ENCODE results near the gene RELCH.
"Not testable (repeated sequence)": the region's sequence is repeated elsewhere in the genome, so short reads cannot be mapped to it uniquely, and the experiment has no call there.

Gene RELCH, protein sequence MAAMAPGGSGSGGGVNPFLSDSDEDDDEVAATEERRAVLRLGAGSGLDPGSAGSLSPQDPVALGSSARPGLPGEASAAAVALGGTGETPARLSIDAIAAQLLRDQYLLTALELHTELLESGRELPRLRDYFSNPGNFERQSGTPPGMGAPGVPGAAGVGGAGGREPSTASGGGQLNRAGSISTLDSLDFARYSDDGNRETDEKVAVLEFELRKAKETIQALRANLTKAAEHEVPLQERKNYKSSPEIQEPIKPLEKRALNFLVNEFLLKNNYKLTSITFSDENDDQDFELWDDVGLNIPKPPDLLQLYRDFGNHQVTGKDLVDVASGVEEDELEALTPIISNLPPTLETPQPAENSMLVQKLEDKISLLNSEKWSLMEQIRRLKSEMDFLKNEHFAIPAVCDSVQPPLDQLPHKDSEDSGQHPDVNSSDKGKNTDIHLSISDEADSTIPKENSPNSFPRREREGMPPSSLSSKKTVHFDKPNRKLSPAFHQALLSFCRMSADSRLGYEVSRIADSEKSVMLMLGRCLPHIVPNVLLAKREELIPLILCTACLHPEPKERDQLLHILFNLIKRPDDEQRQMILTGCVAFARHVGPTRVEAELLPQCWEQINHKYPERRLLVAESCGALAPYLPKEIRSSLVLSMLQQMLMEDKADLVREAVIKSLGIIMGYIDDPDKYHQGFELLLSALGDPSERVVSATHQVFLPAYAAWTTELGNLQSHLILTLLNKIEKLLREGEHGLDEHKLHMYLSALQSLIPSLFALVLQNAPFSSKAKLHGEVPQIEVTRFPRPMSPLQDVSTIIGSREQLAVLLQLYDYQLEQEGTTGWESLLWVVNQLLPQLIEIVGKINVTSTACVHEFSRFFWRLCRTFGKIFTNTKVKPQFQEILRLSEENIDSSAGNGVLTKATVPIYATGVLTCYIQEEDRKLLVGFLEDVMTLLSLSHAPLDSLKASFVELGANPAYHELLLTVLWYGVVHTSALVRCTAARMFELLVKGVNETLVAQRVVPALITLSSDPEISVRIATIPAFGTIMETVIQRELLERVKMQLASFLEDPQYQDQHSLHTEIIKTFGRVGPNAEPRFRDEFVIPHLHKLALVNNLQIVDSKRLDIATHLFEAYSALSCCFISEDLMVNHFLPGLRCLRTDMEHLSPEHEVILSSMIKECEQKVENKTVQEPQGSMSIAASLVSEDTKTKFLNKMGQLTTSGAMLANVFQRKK

DNA sequence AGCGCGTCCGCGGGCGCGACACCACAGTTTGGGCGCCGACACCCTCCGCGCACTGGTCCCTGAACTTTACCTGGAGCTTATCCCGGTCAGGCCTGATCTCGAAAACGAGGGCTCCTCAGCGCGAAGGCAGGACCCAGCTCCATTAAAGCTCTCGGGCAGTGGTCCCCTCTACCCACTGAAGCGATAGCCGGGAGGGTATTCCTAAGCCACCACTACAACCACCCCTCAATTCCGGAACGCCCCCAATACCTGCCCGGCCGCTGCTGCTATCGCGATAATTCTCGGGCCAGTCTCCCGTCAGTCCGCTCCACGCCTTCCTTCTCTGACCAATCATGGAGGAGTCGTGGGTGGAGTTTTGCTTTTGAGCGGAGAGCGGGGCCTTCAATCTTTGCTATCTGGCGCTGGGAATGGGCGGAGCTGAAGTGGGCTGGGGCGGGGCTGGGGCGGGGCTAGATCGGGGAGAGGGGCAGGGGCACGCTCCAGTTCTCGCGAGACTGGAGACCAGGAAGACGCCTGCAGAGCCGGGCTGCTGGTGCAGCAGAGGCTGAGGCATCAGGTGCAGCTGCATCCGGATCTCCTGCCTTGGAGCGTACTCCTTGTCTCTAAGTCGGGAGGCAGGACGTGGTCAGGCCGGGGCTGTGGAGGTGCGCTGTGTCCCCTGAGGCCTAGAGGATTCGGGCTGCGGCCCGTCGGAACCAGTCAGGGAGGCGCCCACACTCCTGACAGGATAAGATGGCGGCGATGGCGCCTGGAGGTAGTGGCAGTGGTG is at the start of gene RELCH, which contains the start of gene PIGN:
Gene RELCH (plus strand): TSS at position 482 of the 769 bp plus-strand sequence. CDS start 251 bp downstream, at position 733.
Gene PIGN (minus strand): TSS at position 283 of the 769 bp plus-strand sequence. CDS start 25,703 bp downstream, outside the sequence.
- peak; percentile 97 for DNase-seq

- no peak for DNase-seq
These were observed 48.4 kb upstream of the RELCH start for GRCh38 chr18:62138461-62139235.

- DNase-seq: no peak
These were observed 46.8 kb upstream of the RELCH start for GRCh38 chr18:62140259-62140658.

GRCh38 chr18:62144338-62144737 is 42.7 kb upstream of the RELCH start:
- no peak for DNase-seq

DNA sequence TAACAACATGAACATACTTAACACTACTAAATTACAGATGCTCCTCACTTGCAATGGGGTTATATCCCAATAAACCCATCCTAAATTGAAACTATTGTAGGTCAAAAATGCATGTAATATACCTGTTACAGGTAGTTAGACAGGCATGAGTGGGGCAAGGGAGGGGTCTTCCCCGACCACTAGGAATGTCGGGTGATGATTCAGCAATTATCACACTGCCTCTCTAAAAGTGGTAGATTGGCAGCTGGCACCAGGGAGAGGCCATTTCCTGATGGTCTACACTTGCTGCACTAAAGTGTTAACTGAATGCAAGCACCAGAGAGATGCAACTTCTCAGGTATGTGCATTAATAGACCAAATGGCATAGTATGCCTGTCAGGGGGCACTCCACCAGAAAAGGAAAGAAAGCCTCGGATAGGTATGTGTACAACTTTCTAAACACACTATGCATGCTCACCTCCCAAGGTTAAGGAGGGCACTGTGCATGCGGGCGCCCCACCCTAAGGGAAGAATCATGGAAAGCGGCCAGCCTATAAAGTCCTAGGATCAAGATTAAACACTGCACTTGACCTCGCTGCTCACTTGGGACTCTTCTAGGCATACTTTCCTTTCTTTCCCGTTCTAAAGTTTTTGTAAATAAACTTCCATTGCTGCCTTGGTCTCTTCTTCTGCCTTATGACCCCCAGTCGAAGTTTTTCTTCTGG is 35.8 kb upstream of the RELCH start:
- DNase-seq: no peak

- no peak for DNase-seq
These were observed 34.2 kb upstream of the RELCH start for GRCh38 chr18:62152844-62153243.

- DNase-seq: no peak
These were observed 29.2 kb upstream of the RELCH start for GRCh38 chr18:62157843-62158242.

GRCh38 chr18:62164310-62164709 is 22.7 kb upstream of the RELCH start:
- no peak for DNase-seq

- no peak for DNase-seq
These were observed 22.1 kb upstream of the RELCH start for GRCh38 chr18:62164855-62165487.

DNA sequence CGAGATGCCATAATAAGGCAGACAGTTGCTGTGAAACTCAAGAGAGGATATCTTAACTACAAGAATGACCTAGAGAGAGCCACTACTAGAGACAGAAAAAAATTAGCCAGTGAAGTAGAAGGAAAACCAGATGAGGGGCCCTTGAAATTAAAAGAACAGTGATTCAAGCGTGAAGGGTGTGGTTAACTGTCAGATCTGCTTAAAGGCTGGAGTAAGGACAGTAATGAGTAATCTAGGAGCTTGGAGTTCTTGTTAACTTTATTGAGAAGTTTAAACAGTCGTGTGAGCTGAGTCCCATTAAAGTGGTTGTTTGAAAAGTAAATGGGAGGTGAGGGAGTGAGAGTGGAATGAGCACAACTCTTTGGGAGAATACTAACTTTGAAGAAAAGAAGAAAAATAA is 21.5 kb upstream of the RELCH start:
- no peak for DNase-seq

DNA sequence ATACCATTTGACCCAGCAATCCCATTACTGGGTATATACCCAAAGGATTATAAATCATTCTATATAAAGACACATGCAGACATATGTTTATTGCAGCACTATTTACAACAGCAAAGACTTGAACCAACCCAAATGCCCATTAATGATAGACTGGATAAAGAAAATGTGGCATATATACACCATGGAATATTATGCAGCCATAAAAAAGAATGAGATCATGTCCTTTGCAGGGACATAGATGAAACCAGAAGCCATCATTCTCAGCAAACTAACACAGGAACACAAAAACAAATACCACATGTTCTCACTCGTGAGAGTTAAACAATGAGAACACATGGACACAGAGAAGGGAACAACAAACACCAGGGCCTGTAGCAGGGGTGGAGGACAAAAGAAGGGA is 20.5 kb upstream of the RELCH start:
- DNase-seq: not testable (repeated sequence)

- DNase-seq: no peak
These were observed 16.2 kb upstream of the RELCH start for GRCh38 chr18:62170857-62171256.

DNA sequence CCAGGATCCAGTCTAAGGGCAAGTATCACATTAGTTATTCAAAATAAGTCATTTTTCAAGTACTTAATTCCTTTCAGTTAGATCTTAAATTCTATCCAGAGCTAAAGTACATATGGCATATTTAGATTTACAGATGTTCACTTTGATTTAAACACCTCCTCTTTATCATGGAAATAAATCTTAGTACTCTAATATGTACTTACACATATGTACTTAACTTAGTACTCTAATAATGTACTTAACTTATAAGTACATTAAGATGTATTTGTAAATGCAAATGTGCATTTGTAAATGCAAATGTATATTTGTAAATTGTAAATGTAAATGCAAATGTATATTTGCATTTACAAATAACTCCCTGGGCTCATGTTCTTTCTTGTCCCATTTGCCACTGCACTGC is 14.8 kb upstream of the RELCH start:
- DNase-seq: no peak

DNA sequence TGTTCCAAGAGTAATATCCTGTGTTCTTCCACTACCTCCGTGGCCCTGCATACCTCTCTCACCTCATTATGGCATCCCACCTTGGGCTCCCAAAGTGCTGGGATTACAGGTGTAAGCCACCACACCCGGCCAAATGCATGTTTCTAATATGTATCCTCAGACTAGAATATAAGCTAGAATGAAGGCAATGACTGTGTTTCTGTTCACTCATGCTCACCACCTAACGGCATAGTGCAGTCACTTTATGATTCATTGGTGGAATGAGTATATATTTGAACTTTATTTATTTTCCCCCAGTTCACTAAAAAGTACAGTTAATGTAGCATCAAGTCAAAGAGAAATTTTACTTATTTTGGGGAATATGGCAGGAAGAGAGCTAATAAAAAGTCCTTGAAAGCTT is 11.5 kb upstream of the RELCH start:
- no peak for DNase-seq

DNA sequence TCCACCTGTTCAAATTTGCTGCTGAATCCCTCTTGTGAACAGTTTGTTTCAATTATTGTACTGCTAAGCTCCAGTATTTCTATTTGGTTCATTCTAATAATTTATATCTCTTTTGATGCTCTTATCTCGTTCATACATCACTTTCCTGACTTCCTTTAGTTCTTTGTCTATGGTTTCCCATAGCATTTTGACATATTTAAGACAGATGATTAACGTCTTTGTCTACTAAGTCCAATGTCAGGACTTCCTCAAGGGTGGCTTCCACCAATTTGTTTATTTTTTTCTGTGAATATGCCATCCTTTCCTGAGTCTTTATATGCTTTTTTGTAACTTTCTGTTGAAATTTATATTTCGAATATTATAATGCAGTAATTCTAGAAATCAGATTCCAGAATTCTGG is 9.8 kb upstream of the RELCH start:
- DNase-seq: no peak

GRCh38 chr18:62179213-62179612 is 7.8 kb upstream of the RELCH start:
- no peak for DNase-seq

DNA sequence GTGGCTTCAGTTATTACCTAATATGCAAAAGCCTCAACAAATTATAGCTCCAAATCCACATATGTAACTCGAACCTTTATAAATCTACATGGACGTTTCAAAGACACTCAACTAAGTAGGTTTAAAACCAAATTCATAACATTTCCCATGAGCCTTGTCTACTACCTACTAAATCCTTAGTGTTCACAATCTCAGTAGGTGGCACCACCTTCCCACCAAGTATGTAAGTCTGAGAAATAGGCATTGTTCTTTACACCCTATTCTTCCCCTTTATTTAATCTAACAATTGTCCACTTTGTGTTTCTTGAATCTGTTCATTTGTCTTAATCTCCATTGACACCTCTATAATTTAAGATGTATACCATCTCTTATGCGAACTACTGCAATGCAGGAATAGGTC is 4.8 kb upstream of the RELCH start:
- no peak for DNase-seq

GRCh38 chr18:62183578-62184195 is 3.4 kb upstream of the RELCH start:
- DNase-seq: no peak

- no peak for DNase-seq
These were observed 619 bp upstream of the RELCH start for GRCh38 chr18:62186499-62186773.

All from DMS 273 treated with DMSO at 0.1 percent for 48 hours (cell line).